NCI-H526 treated with DMSO at 0.1 percent for 48 hours (cell line): Measurements from ENCODE around the gene PTPRF.
"Not testable (repeated sequence)": the region's sequence is repeated elsewhere in the genome, so short reads cannot be mapped to it uniquely, and the experiment has no call there.

Source experiments
- DNase-seq: peaks from one replicate; lab custom pipeline; 2025; lab: John Stamatoyannopoulos, UW

The PTPRF gene

GRCh38 chr1:43538143-43538487, 7.4 kb downstream of the PTPRF start:
- DNase-seq, result no peak

- DNase-seq, result no peak
Measured at GRCh38 chr1:43538969-43539368, 8.3 kb downstream of the PTPRF start.

- DNase-seq, result no peak
Measured at GRCh38 chr1:43539726-43540434, 9.2 kb downstream of the PTPRF start.

GRCh38 chr1:43540653-43541071, 10.0 kb downstream of the PTPRF start:
- no peak for DNase-seq

GRCh38 chr1:43541141-43541540, 10.5 kb downstream of the PTPRF start:
- no peak for DNase-seq

- DNase-seq, result no peak
Measured at GRCh38 chr1:43541721-43542401, 11.2 kb downstream of the PTPRF start.

GRCh38 chr1:43542527-43543458, 12.1 kb downstream of the PTPRF start:
- DNase-seq, result no peak

- no peak for DNase-seq
Measured at GRCh38 chr1:43543567-43543966, 12.9 kb downstream of the PTPRF start.

- DNase-seq, result no peak
Measured at GRCh38 chr1:43545339-43545694, 14.6 kb downstream of the PTPRF start.

GRCh38 chr1:43545695-43546387, 15.2 kb downstream of the PTPRF start:
- peak; percentile 94 for DNase-seq

GRCh38 chr1:43546388-43547100, 15.9 kb downstream of the PTPRF start:
- DNase-seq, result no peak

GRCh38 chr1:43547538-43548072, 16.9 kb downstream of the PTPRF start:
- no peak for DNase-seq

- DNase-seq, result no peak
Measured at GRCh38 chr1:43548285-43549271, 17.9 kb downstream of the PTPRF start.

GRCh38 chr1:43549394-43549793, 18.7 kb downstream of the PTPRF start:
- DNase-seq, result not testable (repeated sequence)

GRCh38 chr1:43549921-43550597, 19.4 kb downstream of the PTPRF start:
- peak; percentile 98 for DNase-seq

- DNase-seq, result no peak
Measured at GRCh38 chr1:43550598-43551246, 20.0 kb downstream of the PTPRF start.

GRCh38 chr1:43551396-43551888, 20.8 kb downstream of the PTPRF start:
- DNase-seq, result no peak

GRCh38 chr1:43552059-43552742, 21.5 kb downstream of the PTPRF start:
- no peak for DNase-seq
